Spleen (tissue), 7 donors: ENCODE data around the gene RRBP1.

Experiments
- POLR2A ChIP-seq, 3 donors: fragments of 450-650 bp; IDR thresholded peaks; one replicate each; pipeline ENCODE4 v1.5.1; 2017; ENCODE audit warnings: antibody characterized with exemption in 3 of 3, mild to moderate bottlenecking in 1 of 3
- POLR2AphosphoS5 ChIP-seq, 3 donors: sonication (generic); formaldehyde crosslinking; IDR thresholded peaks; one replicate each; pipeline ENCODE4 v1.5.1; 2017; ENCODE audit warnings: antibody characterized with exemption in 3 of 3
- TF ChIP-seq, protein P1 (sequence below), 11 experiments: fragments of 200-600 bp in 7 of 11; fragments of 450-650 bp in 4 of 11; sonication (generic) in 4 of 11; IDR thresholded peaks in 8 of 11; conservative IDR thresholded peaks in 3 of 11; 1 replicate in 7 of 11; 2 replicates in 4 of 11; pipeline versions ENCODE4 v1.4.0 to v1.8.0; 2016 to 2021; ENCODE audit warnings: antibody characterized with exemption in 11 of 11, inconsistent platforms in 4 of 11, mild to moderate bottlenecking in 1 of 11
- donor health status: DM: no; HTN: no; CAD: no; lungs with moderate emphysema.
- donor health status: DM: no; HTN: no; CAD: no.
- donor health status: DM: no; HTN: no; CAD: no.

GRCh38 chr20:17720755-17721154 lies 38.7 kb upstream of the RRBP1 start:
- TF ChIP-seq, protein P1, sequence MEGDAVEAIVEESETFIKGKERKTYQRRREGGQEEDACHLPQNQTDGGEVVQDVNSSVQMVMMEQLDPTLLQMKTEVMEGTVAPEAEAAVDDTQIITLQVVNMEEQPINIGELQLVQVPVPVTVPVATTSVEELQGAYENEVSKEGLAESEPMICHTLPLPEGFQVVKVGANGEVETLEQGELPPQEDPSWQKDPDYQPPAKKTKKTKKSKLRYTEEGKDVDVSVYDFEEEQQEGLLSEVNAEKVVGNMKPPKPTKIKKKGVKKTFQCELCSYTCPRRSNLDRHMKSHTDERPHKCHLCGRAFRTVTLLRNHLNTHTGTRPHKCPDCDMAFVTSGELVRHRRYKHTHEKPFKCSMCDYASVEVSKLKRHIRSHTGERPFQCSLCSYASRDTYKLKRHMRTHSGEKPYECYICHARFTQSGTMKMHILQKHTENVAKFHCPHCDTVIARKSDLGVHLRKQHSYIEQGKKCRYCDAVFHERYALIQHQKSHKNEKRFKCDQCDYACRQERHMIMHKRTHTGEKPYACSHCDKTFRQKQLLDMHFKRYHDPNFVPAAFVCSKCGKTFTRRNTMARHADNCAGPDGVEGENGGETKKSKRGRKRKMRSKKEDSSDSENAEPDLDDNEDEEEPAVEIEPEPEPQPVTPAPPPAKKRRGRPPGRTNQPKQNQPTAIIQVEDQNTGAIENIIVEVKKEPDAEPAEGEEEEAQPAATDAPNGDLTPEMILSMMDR (IDR thresholded peaks at IDR 0.05 in 8 of 11, conservative IDR thresholded peaks at IDR 0.05 in 3 of 11) = no peak
- TF ChIP-seq POLR2AphosphoS5 (IDR thresholded peaks at IDR 0.05) (no peak), POLR2A (IDR thresholded peaks at IDR 0.05) (no peak)
